Stimulated activated CD4-positive, alpha-beta T cell treated with anti-CD3 and anti-CD28 coated beads, TNF-alpha, amount 100 ng/mL, for 4 hours (primary cell): ENCODE data around the gene DIPK1B.

Experiments
- DNase-seq, 3 experiments: peaks; one replicate each; pipeline ENCODE4 v3.0.0-alpha.2; 2020; ENCODE audit warnings: low read depth in 3 of 3

Gene DIPK1B

DNA sequence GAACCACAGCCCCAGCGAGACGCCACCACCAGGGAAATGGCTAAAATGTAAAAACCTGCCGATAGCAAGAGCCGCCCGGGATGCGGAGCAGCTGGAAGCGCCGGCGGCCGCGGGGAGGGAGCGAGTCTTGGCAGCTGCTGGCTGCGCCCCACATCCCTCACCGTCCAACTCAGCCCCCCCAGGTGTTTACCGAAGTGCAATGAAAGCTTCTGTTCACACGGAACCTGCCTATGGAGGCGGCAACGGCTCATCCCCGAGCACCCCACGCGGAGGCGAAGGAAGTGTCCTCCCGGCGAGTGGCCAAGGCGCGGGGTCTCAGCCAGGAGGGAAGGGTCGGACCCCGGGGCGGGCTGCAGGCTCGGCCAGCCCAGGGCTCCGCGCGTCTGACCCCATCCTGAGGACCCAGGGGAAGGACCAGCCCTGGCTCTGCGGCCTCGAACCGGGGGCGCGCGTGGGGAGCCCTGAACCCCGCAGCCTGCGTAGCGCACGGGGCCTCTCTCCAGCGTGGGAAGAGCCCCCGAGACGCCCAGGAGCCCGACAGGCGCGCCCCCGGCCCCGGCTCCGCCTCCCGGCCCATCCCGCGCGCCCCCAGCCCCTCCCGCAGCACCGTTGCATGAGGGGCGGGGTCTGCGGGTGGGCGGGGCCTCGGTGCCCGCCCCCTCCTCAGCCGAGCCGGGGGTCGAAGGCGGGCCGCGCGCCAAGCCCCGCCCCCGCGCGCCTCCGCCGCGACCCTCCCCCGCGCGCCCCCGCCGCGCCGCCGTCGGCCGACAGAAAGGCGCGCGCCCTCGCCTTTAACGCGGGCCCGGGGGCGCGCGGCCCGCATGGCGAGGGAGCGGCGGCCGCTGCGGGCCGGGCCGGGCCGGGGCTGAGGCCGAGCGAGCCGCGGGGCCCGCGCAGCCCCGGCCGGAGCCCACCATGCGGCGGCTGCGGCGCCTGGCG is at the start of gene DIPK1B:
TSS of gene DIPK1B (plus strand) at position 822 of the 939 bp plus-strand sequence. CDS start at position 916, 94 bp downstream.
- no peak for DNase-seq

- DNase-seq = no peak
Measured at GRCh38 chr9:136662656-136663581, 49.5 kb upstream of the DIPK1B start, which contains the start of gene EGFL7. Gene EGFL7 (plus strand): TSS chr9:136662916. CDS start chr9:136668283, 5,367 bp downstream.

DNA sequence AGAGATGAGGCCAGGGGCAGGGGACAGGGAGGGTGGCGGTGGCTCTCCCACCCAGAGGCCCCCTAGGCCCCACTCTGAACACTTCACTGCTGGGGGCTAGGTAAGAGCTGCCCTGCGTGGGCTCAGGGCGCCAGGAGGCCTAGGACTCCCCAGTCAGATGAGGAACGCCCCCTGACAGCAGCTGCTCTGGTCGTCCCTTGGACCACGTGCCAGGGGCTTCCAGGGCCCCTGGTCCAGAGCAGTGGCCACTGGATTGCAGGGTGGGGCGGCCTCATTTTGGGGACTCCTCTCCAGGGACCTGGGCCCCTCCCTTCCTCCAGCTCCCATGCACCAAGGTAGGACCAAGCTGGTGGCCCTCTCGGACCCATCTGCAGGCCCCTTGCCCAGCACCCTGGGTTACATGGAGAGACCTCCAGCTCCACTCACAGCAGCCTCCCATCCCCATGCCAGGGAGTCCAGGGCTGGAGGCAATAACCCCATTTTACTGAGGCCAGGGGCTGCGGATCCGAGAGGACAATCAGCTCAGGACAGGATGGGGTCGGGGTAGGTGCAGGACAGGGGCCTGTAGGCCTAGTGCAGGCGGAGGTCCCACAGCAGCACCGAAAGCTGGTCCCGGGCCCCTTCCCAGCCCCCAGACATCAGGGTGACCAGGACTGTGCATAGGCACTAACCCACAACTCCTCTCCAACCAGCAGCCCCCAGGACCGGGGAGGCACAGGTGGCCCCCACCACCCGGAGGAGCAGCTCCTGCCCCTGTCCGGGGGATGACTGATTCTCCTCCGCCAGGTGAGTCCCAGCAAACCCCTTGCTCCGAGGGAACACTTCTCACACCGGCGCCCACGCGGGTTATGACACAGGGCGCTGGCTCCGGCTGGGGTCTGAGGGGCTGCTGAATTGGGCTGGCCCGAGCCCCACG is 48.1 kb upstream of the DIPK1B start:
- DNase-seq = no peak

DNA sequence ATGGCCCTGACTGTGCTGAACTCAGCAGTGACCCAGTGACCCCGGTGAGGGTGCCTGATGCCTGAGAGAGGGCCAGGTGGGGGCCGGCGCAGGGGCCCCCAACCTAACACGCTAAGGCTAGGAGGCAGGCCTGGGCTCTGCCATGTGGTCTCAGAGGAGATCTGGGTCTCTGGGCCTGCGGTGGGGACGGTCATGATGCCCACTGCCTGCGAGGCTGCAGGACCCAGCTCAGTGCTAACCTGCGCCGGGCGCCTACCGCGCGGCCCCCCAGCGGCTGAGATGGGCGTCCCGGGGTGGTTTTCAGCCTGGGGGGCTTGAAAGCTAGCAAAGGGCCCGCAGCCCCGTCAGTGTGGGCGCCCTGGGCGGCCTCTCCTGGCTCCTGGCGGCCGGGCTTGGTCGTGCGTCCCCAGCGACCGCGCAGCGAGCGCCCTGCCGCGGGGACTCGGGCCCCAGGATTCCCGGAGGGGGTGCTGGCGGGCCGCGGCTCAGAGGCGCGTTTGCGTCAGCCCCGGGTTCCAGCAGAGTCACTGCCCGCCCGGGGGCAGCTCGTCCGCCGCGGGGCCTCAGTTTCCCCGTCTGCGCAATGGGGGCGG is 47.2 kb upstream of the DIPK1B start:
- no peak for DNase-seq

DNA sequence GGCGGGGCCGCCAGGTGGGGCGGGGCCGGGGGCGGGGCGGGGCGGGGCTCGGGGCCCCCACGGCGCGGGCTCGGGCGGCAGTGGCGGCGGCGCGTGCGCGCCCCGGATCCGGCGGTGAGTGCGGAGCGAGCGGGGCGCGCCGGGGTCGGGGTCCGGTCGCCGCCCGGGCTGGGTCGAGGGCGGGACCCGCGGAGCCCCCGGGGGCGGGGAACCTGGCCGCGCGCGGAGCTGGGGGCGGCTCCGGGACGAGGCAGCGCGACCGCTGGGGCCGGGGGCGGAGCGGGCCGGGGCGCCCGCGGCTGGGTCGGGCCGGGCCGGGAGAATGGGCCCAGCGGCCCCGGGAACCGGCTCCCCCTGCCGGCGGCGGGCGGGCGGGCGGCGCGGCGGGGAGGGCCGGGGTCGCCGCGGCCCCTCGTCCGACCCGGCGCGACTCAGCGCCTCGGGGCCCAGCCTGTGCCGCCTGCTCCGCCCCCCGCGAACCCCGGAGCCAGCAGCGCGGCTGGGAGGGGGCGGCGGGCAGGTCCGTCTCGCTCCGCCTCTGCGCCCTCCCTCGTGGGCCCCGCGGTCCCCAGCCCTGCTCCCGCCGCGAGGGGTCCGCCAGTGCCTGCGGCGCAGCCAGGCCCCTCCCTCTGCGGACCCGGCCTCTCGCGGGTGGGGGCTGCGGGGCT is 46.5 kb upstream of the DIPK1B start:
- peak in 1 of 3 experiments; percentile 19 for DNase-seq

DNA sequence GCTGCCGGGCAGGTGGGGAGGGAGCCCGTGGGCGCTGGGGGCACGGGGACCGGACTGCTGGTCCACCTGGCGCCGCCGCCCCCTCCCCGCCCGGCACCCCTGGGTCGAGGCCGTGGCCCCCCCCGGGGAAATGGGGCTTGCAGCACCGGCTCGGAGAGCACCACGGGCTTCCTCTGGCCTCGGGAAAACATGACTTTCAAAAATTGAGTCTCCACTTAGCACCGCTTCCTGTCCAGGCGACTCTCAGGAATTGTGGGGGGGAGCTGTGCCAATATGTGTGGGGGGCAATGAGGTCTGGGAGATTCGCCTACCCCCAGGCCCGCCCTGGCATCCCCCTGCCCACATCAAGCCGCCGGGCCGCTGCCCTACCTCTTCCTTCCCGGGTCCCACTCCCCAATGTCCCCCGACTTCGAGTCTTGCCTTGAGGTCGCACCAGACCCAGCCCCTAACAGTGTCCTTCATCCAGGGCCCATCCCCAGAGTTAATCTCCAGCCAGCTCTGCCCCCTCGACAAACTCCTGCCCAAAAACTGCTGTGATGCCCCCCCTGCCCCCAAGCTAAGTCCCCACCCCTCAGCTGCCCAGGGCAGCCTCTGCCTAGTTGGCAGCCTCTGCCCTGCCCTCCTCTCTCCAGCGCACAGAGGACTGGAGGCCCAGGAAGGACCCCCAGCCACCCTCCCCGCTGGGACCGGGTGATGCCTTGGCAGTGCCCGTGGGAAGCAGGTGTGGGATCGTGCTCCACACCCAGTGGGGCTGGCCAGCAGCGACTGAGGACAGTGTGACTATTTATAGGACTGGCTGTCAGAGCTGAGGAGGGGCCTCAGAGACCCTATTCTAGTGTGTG is 45.8 kb upstream of the DIPK1B start:
- no peak for DNase-seq

DNA sequence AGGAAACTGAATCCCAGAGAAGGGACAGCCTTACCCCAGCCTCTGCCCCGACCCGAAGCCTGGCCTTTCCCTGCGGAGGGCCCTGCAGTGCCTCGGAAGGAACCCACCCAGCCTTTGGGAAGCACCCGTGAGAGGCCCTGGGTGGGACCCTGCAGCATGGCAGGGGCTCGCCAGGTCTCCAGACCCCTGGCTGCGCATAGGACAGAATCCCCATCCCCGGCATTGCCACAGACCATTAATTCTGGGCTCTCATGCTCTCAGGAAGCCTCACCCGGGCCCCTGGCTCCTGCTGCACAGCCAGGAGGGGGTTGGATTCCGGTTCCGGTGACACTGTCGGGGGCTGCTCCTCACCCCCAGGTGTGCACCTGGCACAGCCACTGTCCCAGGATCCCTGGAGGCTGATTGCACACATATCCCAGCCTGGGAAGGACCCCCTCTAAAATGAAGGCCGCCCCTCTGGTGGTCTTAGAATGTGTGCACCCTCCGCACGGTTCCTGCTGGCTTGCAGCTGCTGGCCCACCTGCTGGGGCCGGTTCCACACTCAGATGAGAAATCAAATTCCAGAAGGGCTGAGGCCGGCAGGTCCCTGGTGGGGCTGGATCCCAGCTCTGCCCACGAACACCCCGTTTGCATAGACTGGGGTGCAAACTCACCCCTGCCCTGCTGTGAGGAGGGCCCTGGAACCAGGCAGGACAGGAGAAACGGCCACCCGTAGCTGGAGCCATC is 45.0 kb upstream of the DIPK1B start:
- no peak for DNase-seq

DNA sequence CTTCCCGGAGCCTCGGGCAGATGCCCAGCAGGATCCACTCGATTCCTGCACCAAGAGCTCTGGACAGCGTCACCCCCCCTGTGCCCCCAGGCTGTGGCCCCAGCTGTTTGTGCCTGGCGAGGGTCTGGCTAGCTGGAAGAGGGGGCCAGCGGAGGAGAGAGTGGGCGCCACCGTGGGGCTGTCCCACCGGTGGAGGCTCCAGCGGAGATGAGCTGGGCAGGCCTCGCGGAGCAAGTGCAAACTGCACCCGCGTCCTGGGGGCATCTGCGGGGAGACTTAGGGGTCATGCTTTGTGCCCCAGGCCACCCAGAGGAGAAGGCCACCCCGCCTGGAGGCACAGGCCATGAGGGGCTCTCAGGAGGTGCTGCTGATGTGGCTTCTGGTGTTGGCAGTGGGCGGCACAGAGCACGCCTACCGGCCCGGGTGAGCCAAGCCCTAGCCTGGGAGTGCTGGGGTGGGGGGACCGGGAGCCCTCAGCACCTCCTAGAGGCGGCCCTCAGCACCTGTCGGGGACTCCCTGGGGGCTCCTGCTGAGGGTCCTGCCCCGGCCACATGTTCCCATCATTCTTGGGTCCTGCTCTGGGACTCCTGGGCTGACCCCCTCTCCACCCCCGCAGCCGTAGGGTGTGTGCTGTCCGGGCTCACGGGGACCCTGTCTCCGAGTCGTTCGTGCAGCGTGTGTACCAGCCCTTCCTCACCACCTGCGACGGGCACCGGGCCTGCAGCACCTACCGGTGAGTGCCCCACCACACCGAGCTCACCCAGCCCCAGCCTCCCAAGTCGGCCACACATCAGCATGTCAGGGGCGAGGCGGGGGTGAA is 44.2 kb upstream of the DIPK1B start:
- no peak for DNase-seq

- DNase-seq = no peak
Measured at GRCh38 chr9:136668983-136669790, 43.2 kb upstream of the DIPK1B start.

DNA sequence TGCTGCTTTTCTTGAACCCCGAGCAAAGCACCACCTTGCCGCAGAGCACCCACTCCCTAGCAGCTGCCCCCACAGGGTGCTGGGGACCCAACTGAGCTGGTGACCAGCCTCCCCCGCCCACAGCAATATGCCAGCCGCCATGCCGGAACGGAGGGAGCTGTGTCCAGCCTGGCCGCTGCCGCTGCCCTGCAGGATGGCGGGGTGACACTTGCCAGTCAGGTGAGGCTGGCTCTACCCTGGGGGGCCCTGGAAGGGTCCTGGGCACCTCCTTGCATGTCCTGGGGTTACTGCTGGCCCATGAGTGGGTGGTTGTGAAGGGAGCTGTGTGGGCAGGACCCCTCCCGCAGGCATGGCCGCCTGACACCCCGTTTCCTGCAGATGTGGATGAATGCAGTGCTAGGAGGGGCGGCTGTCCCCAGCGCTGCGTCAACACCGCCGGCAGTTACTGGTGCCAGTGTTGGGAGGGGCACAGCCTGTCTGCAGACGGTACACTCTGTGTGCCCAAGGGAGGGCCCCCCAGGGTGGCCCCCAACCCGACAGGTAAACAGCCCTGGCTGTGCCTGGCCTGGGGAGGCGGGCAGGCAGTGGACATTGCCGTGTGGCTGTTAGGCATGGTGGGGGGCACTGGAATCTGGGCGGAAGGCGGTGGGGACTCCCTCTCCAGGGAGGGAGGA is 42.4 kb upstream of the DIPK1B start:
- DNase-seq = no peak

GRCh38 chr9:136670576-136671253 is 41.7 kb upstream of the DIPK1B start:
- DNase-seq = no peak

GRCh38 chr9:136671254-136671614 is 41.1 kb upstream of the DIPK1B start:
- DNase-seq = no peak

GRCh38 chr9:136671646-136672430 is 40.5 kb upstream of the DIPK1B start:
- peak in 1 of 3 experiments; percentile 24 for DNase-seq

DNA sequence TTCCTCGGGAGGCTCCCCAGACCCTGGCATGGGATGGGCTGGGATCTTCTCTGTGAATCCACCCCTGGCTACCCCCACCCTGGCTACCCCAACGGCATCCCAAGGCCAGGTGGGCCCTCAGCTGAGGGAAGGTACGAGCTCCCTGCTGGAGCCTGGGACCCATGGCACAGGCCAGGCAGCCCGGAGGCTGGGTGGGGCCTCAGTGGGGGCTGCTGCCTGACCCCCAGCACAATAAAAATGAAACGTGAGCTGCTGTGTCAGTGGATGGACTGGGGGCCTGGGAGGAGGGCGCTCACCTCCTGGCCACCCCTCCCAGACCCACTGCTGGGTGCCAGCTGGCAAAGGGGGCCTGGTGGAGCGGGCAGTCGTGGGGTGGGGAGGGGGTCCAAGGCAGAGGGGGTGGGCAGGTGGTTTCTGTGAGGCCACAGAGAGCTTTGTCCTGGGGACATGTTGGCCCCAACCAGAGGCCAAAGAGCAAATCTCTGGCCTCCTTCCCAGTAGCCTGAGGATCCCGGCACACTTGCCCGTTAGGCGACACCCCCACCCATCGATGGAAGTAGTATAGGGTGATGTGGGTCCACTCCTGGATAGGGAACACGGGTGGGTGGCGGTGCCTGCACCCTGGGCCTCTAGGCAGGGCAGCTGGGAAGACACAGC is 39.8 kb upstream of the DIPK1B start:
- DNase-seq = no peak
